Stimulated activated CD8-positive, alpha-beta memory T cell treated with anti-CD3 and anti-CD28 coated beads, Interleukin-12 subunit alpha, Interleukin-12 subunit beta, amount 100 ng/mL, for 4 hours (primary cell): ENCODE measurements around the gene TRPT1.

ENCODE experiments used
- DNase-seq: peaks from one replicate; pipeline ENCODE4 v3.0.0-alpha.2; 2020; ENCODE audit warnings: low read depth

Gene TRPT1

GRCh38 chr11:64178203-64178602 lies 47.8 kb downstream of the TRPT1 start:
- no peak for DNase-seq

- DNase-seq: no peak
Observed at GRCh38 chr11:64176751-64177150, 49.2 kb downstream of the TRPT1 start.
